SU-DHL-6 (cell line): ENCODE results near the gene XIRP1.

Experiments used
- H2AFZ ChIP-seq: fragments of 200-600 bp; sonication (generic); 2 replicates; pipeline ENCODE4 v1.6.1; 2014; ENCODE audit warnings: low read depth, mild to moderate bottlenecking, moderate library complexity, mixed read lengths, antibody characterized with exemption, low read length; ENCODE audit not compliant: severe bottlenecking
- H3F3A ChIP-seq: fragments of 200-600 bp; shearing (Covaris generic); 2 replicates; pipeline ENCODE4 v1.6.0; 2016; ENCODE audit warnings: antibody characterized with exemption, mild to moderate bottlenecking; ENCODE audit not compliant: insufficient read depth
- H3K27ac ChIP-seq: fragments of 200-600 bp; sonication (generic); 2 replicates; pipeline ENCODE4 v1.5.1; 2016; ENCODE audit warnings: low read depth, mild to moderate bottlenecking, low read length, moderate library complexity, mixed read lengths
- H3K27me3 ChIP-seq: fragments of 200-600 bp; sonication (generic), shearing (Covaris generic); 2 replicates; pipeline ENCODE4 v1.6.0; 2014; ENCODE audit warnings: mild to moderate bottlenecking, low read length
- H3K36me3 ChIP-seq: fragments of 200-600 bp; sonication (generic); 2 replicates; pipeline ENCODE4 v1.6.1; 2014; ENCODE audit warnings: mild to moderate bottlenecking, low read length, mixed read lengths
- H3K4me2 ChIP-seq: fragments of 300-600, 200-600 bp; shearing (Covaris generic), sonication (generic); 2 replicates; pipeline ENCODE4 v1.6.0; 2014; ENCODE audit warnings: low read length, low read depth, mild to moderate bottlenecking; ENCODE audit not compliant: poor library complexity, severe bottlenecking
- H3K4me3 ChIP-seq: fragments of 200-600 bp; sonication (generic); 2 replicates; pipeline ENCODE4 v1.5.1; 2014; ENCODE audit warnings: antibody characterized with exemption, low read length, mild to moderate bottlenecking, mixed read lengths; ENCODE audit not compliant: insufficient read depth, poor library complexity, severe bottlenecking
- H3K79me2 ChIP-seq: fragments of 200-600 bp; sonication (generic); 2 replicates; pipeline ENCODE4 v1.6.1; 2014; ENCODE audit warnings: mild to moderate bottlenecking, low read length, moderate library complexity; ENCODE audit not compliant: insufficient read depth
- H3K9ac ChIP-seq: fragments of 200-600 bp; sonication (generic); 2 replicates; pipeline ENCODE4 v1.7.0; 2014; ENCODE audit warnings: mild to moderate bottlenecking, low read length
- H3K9me2 ChIP-seq: fragments of 200-600 bp; sonication (generic); replicated peaks from 2 replicates; pipeline ENCODE4 v1.6.1; 2014; ENCODE audit warnings: low read length; ENCODE audit not compliant: insufficient read depth
- H3K9me3 ChIP-seq: fragments of 200-600 bp; sonication (generic); 2 replicates; pipeline ENCODE4 v1.6.1; 2014; ENCODE audit warnings: low read length, mixed read lengths; ENCODE audit not compliant: insufficient read depth
- H4K20me1 ChIP-seq: fragments of 200-600 bp; sonication (generic); 2 replicates; pipeline ENCODE4 v1.6.1; 2014; ENCODE audit warnings: low read depth, mild to moderate bottlenecking, antibody characterized with exemption, low read length, moderate library complexity, mixed read lengths
- EZH2phosphoT487 ChIP-seq: fragments of 200-600 bp; sonication (generic), shearing (Covaris generic); conservative IDR thresholded peaks from 2 replicates; pipeline ENCODE4 v1.6.1; 2018; ENCODE audit warnings: mild to moderate bottlenecking, antibody characterized with exemption, low read length, moderate library complexity, mixed read lengths
- TF ChIP-seq, protein P1 (sequence below): fragments of 200-600 bp; sonication (generic); IDR thresholded peaks from one replicate; pipeline ENCODE4 v1.5.1; 2017; ENCODE audit warnings: antibody characterized with exemption, mild to moderate bottlenecking, low read length, moderate library complexity; ENCODE audit not compliant: insufficient read depth, poor library complexity, severe bottlenecking

Gene XIRP1

DNA sequence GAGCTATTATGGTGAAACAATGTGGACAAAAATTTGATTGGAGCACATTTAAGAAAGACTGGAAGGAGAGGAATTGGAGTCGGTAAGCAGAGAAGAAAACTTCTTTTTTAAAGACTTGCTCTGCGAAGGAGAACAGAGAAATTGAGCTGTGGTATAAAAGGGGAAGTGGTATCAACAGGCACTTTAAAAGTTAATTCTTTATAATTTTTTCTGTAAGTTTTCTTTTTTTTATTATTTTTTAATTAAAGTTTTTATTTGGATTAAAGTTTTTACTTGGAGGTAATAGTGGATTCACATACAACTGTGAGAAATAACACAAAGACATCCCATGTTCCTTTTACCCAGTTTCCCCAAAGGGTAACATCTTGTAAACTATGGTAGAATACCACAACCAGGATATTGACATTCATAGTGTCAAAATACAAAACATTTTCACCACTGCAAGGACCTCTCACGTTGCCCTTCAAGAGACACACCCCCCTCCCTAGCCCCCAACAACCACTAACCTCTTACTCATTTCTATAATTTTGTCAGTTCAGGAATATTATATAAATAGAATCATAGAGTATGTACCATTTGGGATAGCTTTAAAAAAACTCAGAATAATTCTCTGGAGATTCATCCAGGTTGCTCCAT lies 33.8 kb upstream of the XIRP1 start:
- H3K9me3 ChIP-seq = no peaks in the 10 kb centered on the region
- H3K36me3 ChIP-seq = no peaks in the 10 kb centered on the region
- TF ChIP-seq, protein P1, sequence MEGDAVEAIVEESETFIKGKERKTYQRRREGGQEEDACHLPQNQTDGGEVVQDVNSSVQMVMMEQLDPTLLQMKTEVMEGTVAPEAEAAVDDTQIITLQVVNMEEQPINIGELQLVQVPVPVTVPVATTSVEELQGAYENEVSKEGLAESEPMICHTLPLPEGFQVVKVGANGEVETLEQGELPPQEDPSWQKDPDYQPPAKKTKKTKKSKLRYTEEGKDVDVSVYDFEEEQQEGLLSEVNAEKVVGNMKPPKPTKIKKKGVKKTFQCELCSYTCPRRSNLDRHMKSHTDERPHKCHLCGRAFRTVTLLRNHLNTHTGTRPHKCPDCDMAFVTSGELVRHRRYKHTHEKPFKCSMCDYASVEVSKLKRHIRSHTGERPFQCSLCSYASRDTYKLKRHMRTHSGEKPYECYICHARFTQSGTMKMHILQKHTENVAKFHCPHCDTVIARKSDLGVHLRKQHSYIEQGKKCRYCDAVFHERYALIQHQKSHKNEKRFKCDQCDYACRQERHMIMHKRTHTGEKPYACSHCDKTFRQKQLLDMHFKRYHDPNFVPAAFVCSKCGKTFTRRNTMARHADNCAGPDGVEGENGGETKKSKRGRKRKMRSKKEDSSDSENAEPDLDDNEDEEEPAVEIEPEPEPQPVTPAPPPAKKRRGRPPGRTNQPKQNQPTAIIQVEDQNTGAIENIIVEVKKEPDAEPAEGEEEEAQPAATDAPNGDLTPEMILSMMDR = no peak
- no peak for TF ChIP-seq EZH2phosphoT487
- peak overlapping the region; percentile 13 for H3K4me2 ChIP-seq
- H3K27ac ChIP-seq = no peak overlapping the region
- no peak overlapping the region for H2AFZ ChIP-seq
- H3K9ac ChIP-seq = no peak overlapping the region
- H3F3A ChIP-seq = peaks cover 3% of the 10 kb centered on the region; the same call in 1 of the 2 replicates
- H3K27me3 ChIP-seq = no peaks in the 10 kb centered on the region
- no peak overlapping the region for H3K4me3 ChIP-seq
- H3K9me2 ChIP-seq = no peaks in the 10 kb centered on the region
- no peaks in the 10 kb centered on the region for H3K79me2 ChIP-seq
- no peaks in the 10 kb centered on the region for H4K20me1 ChIP-seq

DNA sequence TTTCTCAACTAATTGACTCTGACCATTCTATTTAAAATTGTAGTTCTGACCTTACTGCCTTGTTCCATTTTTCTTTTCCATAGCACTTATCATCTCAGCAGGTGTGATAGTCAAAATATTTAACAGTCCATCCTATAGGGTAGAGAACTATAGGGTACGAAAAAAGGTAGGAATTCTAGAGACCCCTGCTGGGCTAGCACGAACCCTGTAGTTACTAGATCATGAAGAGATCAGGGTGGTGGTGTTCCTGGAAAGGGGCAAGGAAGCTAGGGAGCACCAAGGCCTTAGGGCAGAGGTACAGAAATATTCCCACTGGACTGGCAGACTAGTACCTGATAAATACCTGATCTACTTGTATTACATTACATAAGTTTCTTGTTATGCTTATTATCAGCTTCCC lies 31.9 kb upstream of the XIRP1 start:
- Histone ChIP-seq H4K20me1 (no peaks in the 10 kb centered on the region), H3K9me2 (no peaks in the 10 kb centered on the region), H3F3A (peaks cover 3% of the 10 kb centered on the region; the same call in 1 of the 2 replicates), H3K9me3 (no peaks in the 10 kb centered on the region), H3K36me3 (no peaks in the 10 kb centered on the region), H3K9ac (no peak overlapping the region), H2AFZ (no peak overlapping the region), H3K4me3 (no peak overlapping the region), H3K27me3 (no peaks in the 10 kb centered on the region), H3K27ac (no peak overlapping the region), H3K4me2 (no peak overlapping the region), H3K79me2 (no peaks in the 10 kb centered on the region)
- TF ChIP-seq, protein P1 = no peak
- no peak for TF ChIP-seq EZH2phosphoT487

DNA sequence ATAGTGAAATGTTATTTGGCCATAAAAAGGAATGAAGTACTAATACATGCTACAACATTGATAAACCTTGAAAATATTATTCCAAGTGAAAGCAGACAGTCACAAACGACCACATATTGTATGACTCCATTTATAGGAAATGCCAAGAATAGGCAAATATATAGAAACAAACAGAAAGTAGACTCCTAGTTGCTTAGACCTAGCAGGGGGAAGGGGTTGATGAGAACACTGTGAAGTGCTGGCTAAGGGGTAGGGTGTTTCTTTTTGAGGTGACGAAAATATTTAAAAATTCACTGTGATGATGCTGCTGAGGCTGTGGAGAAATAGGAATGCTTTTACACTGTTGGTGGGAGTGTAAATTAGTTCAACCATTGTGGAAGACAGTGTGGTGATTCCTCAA lies 30.5 kb upstream of the XIRP1 start:
- Histone ChIP-seq H3K9ac (no peak overlapping the region), H2AFZ (no peak overlapping the region), H3F3A (peaks cover 3% of the 10 kb centered on the region; the same call in 1 of the 2 replicates), H3K27me3 (no peaks in the 10 kb centered on the region), H3K9me2 (no peaks in the 10 kb centered on the region), H3K4me2 (no peak overlapping the region), H3K9me3 (no peaks in the 10 kb centered on the region), H3K79me2 (no peaks in the 10 kb centered on the region), H3K4me3 (no peak overlapping the region), H3K36me3 (no peaks in the 10 kb centered on the region), H3K27ac (no peak overlapping the region), H4K20me1 (no peaks in the 10 kb centered on the region)
- TF ChIP-seq, protein P1 = no peak
- no peak for TF ChIP-seq EZH2phosphoT487
